Peyer's patch (tissue), 4 donors: ENCODE results near the gene SLC44A5.
"Not testable (repeated sequence)": the region's sequence is repeated elsewhere in the genome, so short reads cannot be mapped to it uniquely, and the experiment has no call there.

ENCODE experiments used
- CTCF ChIP-seq, 6 experiments: fragments of 450-650 bp in 4 of 6; fragments of 200-600 bp in 2 of 6; sonication (generic) in 1 of 6; IDR thresholded peaks; one replicate each; pipeline ENCODE4 v1.5.1; 2017 to 2019; ENCODE audit warnings: antibody characterized with exemption in 6 of 6, mild to moderate bottlenecking in 3 of 6, moderate library complexity in 1 of 6
- POLR2A ChIP-seq, 2 donors: fragments of 450-650 bp; IDR thresholded peaks; one replicate each; pipeline ENCODE4 v1.5.1; 2017; ENCODE audit warnings: antibody characterized with exemption in 2 of 2, mild to moderate bottlenecking in 2 of 2, moderate library complexity in 2 of 2

DNA sequence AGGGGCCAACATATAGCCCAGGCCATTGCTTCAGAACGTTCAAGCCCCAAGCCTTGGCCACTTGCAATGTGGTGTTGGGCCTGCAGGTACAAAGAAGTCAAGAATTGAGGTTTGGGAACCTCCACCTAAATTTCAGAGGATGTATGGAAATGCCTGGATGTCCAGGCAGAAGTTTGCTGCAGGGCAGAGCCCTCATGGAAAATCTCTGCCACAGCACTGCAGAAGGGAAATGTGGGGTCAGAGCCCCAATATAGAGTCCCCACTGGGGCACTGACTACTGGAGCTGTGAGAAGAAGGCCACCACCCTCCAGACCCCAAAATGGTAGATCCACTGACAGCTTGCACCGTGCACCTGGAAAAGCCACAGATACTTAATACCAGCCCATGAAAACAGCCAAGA lies 36.3 kb upstream of the SLC44A5 start:
- TF ChIP-seq CTCF, POLR2A (IDR thresholded peaks at IDR 0.05): not testable (repeated sequence)
